CD4-positive, CD25-positive, alpha-beta regulatory T cell (primary cell): ENCODE measurements around the gene CELF6. TPM values are rescaled to one million over a fixed set of nuclear protein-coding genes. Genes with fewer than 3 reads are reported as not detected.
"Not testable (repeated sequence)": the region's sequence is repeated elsewhere in the genome, so short reads cannot be mapped to it uniquely, and the experiment has no call there.

Experiments
- ATAC-seq, 2 donors: fragments of 150-1000 bp; cut with Tn5 transposase; one replicate each; pipeline ENCODE4 v1.10.0; 2021; ENCODE audit warnings: low read depth in 2 of 2, moderate number of reproducible peaks in 2 of 2, moderate library complexity in 1 of 2
- DNase-seq, 3 donors: peaks; one replicate each; pipeline versions ENCODE4 v3.0.0 to v3.0.0-alpha.2; 2012 to 2022; ENCODE audit warnings: mixed read lengths in 1 of 3
- H3K27ac ChIP-seq: one replicate; pipeline ENCODE4 v1.7.0; 2013; ENCODE audit warnings: mild to moderate bottlenecking, low read length; ENCODE audit not compliant: insufficient read depth, poor library complexity, severe bottlenecking
- H3K27me3 ChIP-seq: one replicate; pipeline ENCODE4 v1.7.0; 2013; ENCODE audit warnings: low read length; ENCODE audit not compliant: control insufficient read depth, insufficient read depth
- H3K36me3 ChIP-seq: one replicate; pipeline ENCODE4 v1.7.0; 2013; ENCODE audit warnings: mild to moderate bottlenecking, low read length, moderate library complexity; ENCODE audit not compliant: control insufficient read depth, insufficient read depth
- H3K4me1 ChIP-seq: 2 replicates; pipeline ENCODE4 v1.7.0; 2013; ENCODE audit warnings: mild to moderate bottlenecking, low read length; ENCODE audit not compliant: insufficient read depth, control insufficient read depth, poor library complexity, severe bottlenecking
- H3K4me3 ChIP-seq: one replicate; pipeline ENCODE4 v1.7.0; 2013; ENCODE audit warnings: low read depth, mild to moderate bottlenecking, low read length, moderate library complexity
- H3K9me3 ChIP-seq, 2 experiments: 1 replicate in 1 of 2; 2 replicates in 1 of 2; pipeline ENCODE4 v1.7.0; 2013; ENCODE audit warnings: low read length in 2 of 2, mild to moderate bottlenecking in 1 of 2, moderate library complexity in 1 of 2; ENCODE audit not compliant: control insufficient read depth in 2 of 2
- H3K27ac Mint-ChIP-seq, 3 donors: one replicate each; pipeline ENCODE4 v1.8.0; 2020 to 2022; ENCODE audit warnings: mild to moderate bottlenecking in 3 of 3, mixed read lengths in 3 of 3, moderate library complexity in 2 of 3
- H3K27me3 Mint-ChIP-seq: one replicate; pipeline ENCODE4 v1.8.0; 2022; ENCODE audit warnings: mild to moderate bottlenecking, mixed read lengths
- H3K36me3 Mint-ChIP-seq: one replicate; pipeline ENCODE4 v1.8.0; 2020; ENCODE audit warnings: mixed read lengths
- H3K4me1 Mint-ChIP-seq, 4 donors: one replicate each; pipeline ENCODE4 v1.8.0; 2020 to 2022; ENCODE audit warnings: mixed read lengths in 4 of 4, mild to moderate bottlenecking in 1 of 4
- H3K4me3 Mint-ChIP-seq, 4 donors: one replicate each; pipeline ENCODE4 v1.8.0; 2020 to 2022; ENCODE audit warnings: mild to moderate bottlenecking in 4 of 4, mixed read lengths in 4 of 4, moderate library complexity in 3 of 4
- H3K9me3 Mint-ChIP-seq, 7 donors: one replicate each; pipeline ENCODE4 v1.8.0; 2020 to 2022; ENCODE audit warnings: mixed read lengths in 7 of 7, mild to moderate bottlenecking in 3 of 7, moderate library complexity in 2 of 7
- polyA plus RNA-seq, 4 donors: library from polyadenylated mRNA; unstranded; fragments of 300-500 nt; fragmentation: Illumina TruSeq; gene quantifications; one replicate each; pipeline ENCODE4 v1.2.3, GENCODE V29; 2021
- total RNA-seq: library from RNA; stranded (reverse); gene quantifications from one replicate; pipeline ENCODE4 v1.2.3, GENCODE V29; 2022

The CELF6 gene
- total and polyA plus RNA-seq, 5 donors from 2014 or later = 0.14 to 1.7 TPM; not detected in 3

DNA sequence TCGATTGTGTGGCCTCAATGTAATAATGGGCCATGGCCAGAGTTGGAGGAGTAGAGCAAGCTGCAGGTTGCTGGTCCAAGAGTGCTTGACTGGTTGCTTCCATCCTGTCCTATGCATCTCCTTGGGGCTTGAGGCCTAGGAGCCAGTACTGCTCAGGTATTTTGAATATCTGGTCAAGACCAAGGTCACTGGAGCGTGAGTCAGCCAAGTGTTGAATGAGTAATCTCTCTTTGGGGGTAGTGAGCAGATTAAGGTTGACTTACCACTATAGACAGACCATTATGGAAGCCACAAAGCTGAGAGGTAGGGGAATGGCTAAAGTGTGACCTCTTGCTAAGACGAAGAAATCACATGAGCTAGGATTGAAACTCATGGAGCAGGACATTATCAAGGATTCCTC is 38.2 kb downstream of the CELF6 start:
- H3K36me3 ChIP-seq = no peaks in the 10 kb centered on the region
- ATAC-seq (no peak), DNase-seq (no peak)
- H3K9me3 Mint-ChIP-seq = no peaks in the 10 kb centered on the region
- H3K4me3 Mint-ChIP-seq = no peak overlapping the region
- H3K4me1 Mint-ChIP-seq = no peaks in the 10 kb centered on the region
- H3K27me3 Mint-ChIP-seq = peaks cover 2% of the 10 kb centered on the region
- no peaks in the 10 kb centered on the region for H3K9me3 ChIP-seq
- no peaks in the 10 kb centered on the region for H3K36me3 Mint-ChIP-seq
- no peaks in the 10 kb centered on the region for H3K4me1 ChIP-seq
- no peak overlapping the region for H3K27ac ChIP-seq
- H3K4me3 ChIP-seq = no peak overlapping the region
- H3K27ac Mint-ChIP-seq = no peak overlapping the region
- H3K27me3 ChIP-seq = peaks cover 1% of the 10 kb centered on the region

GRCh38 chr15:72280751-72281150 is 39.2 kb downstream of the CELF6 start:
- DNase-seq (no peak), ATAC-seq (no peak)
- no peaks in the 10 kb centered on the region for H3K4me1 Mint-ChIP-seq
- H3K36me3 Mint-ChIP-seq = no peaks in the 10 kb centered on the region
- Histone ChIP-seq H3K4me1 (no peaks in the 10 kb centered on the region), H3K4me3 (no peak overlapping the region), H3K27me3 (peaks cover 1% of the 10 kb centered on the region), H3K36me3 (no peaks in the 10 kb centered on the region), H3K27ac (no peak overlapping the region), H3K9me3 (no peaks in the 10 kb centered on the region)
- no peaks in the 10 kb centered on the region for H3K27me3 Mint-ChIP-seq
- no peak overlapping the region for H3K4me3 Mint-ChIP-seq
- H3K9me3 Mint-ChIP-seq = no peaks in the 10 kb centered on the region
- H3K27ac Mint-ChIP-seq = no peak overlapping the region

GRCh38 chr15:72278737-72279136 is 41.2 kb downstream of the CELF6 start:
- Histone ChIP-seq H3K36me3 (no peaks in the 10 kb centered on the region), H3K27me3 (peaks cover 1% of the 10 kb centered on the region), H3K9me3 (no peaks in the 10 kb centered on the region), H3K4me3 (no peak overlapping the region), H3K4me1 (no peaks in the 10 kb centered on the region), H3K27ac (no peak overlapping the region)
- Mint-ChIP-seq H3K27ac (no peak overlapping the region), H3K9me3 (no peaks in the 10 kb centered on the region), H3K4me3 (no peak overlapping the region), H3K27me3 (no peaks in the 10 kb centered on the region), H3K36me3 (no peaks in the 10 kb centered on the region), H3K4me1 (peaks cover 0 to 6% (median 3%) of the 10 kb centered on the region in 4 donors)
- ATAC-seq (no peak), DNase-seq (no peak)

DNA sequence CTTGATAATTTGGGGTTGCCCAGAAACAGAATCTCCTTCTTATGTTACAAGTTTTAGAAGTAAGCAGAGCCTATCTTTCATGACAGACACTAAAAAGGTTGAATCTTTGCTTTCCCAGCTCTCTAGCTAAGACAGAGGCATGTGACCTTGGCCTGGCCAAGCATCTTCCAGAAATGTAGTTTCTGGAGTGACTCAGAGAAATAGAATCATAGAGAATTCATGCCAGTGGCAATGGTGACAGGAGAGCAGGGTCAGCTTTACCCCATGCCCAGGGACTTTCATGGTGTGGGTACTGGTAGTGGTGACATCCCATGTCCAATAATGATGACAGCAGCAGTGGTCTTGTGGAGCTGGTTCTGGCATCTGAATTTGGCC is 43.6 kb downstream of the CELF6 start:
- no peaks in the 10 kb centered on the region for H3K36me3 ChIP-seq
- peaks cover 16% of the 10 kb centered on the region for H3K4me1 ChIP-seq
- no peak overlapping the region for H3K27ac ChIP-seq
- H3K9me3 ChIP-seq = no peaks in the 10 kb centered on the region
- Mint-ChIP-seq H3K9me3 (no peaks in the 10 kb centered on the region), H3K27me3 (no peaks in the 10 kb centered on the region), H3K27ac (no peak overlapping the region), H3K36me3 (no peaks in the 10 kb centered on the region), H3K4me1 (peaks cover 6 to 25% (median 16%) of the 10 kb centered on the region in 4 donors), H3K4me3 (peak overlapping the region in 1 of 4 donors; percentile 67)
- ATAC-seq (no peak), DNase-seq (no peak)
- H3K27me3 ChIP-seq = peaks cover 1% of the 10 kb centered on the region
- H3K4me3 ChIP-seq = no peak overlapping the region

DNA sequence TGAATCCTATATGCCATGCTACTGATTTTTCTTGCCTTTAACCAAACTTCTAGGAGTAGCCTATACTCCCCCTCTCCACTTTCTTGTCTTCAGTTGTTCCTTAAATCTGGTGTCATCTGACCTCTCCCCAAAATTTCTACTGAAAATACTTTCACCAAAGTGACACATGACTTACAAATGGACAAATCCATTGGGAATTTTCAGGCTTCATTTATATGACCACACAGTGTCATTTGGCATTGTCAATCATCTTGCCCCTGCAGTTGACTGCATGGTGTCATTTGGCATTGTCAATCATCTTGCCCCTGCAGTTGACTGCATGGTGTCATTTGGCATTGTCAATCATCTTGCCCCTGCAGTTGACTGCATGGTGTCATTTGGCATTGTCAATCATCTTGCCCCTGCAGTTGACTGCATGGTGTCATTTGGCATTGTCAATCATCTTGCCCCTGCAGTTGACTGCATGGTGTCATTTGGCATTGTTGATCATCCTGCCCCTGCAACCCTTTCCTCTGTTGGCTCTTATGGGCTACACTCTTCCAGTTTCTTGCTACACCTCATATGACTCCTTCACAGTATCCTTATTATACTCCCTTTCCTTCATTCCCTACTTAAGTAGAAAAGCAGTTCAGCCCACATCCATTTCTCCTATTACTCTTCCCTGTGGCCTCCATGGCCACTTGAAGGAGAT is 44.2 kb downstream of the CELF6 start:
- not testable (repeated sequence) for H3K36me3 ChIP-seq, ATAC-seq, H3K9me3 Mint-ChIP-seq, H3K27ac ChIP-seq, H3K9me3 ChIP-seq, H3K27me3 ChIP-seq, H3K27ac Mint-ChIP-seq, H3K36me3 Mint-ChIP-seq, DNase-seq, H3K27me3 Mint-ChIP-seq, H3K4me3 ChIP-seq
- peaks cover 20% of the 10 kb centered on the region for H3K4me1 ChIP-seq
- peaks cover 6 to 30% (median 19%) of the 10 kb centered on the region in 4 donors for H3K4me1 Mint-ChIP-seq
- H3K4me3 Mint-ChIP-seq = peak overlapping the region in 1 of 4 donors; percentile 67

GRCh38 chr15:72272997-72273352 is 47.0 kb downstream of the CELF6 start:
- ATAC-seq (no peak), DNase-seq (no peak)
- Histone ChIP-seq H3K4me1 (peaks cover 20% of the 10 kb centered on the region), H3K4me3 (peak overlapping the region; percentile 78), H3K9me3 (no peaks in the 10 kb centered on the region), H3K27me3 (no peaks in the 10 kb centered on the region), H3K36me3 (peaks cover 6% of the 10 kb centered on the region), H3K27ac (peak overlapping the region; percentile 85)
- Mint-ChIP-seq H3K4me1 (peaks cover 6 to 46% (median 29%) of the 10 kb centered on the region in 4 donors), H3K36me3 (no peaks in the 10 kb centered on the region), H3K9me3 (no peaks in the 10 kb centered on the region), H3K4me3 (peak overlapping the region; percentile 87 to 96 (median 89)), H3K27me3 (no peaks in the 10 kb centered on the region), H3K27ac (peak overlapping the region; percentile 90 to 96 (median 95))

GRCh38 chr15:72272213-72272996 is 47.6 kb downstream of the CELF6 start, which contains the start of gene PARP6:
Gene PARP6, minus strand, starts transcription at chr15:72272554. Its CDS starts 5,077 bp downstream, at chr15:72267477.
- peak within 1 kb of the TSS; percentile 85 for H3K27ac ChIP-seq
- peaks cover 6 to 46% (median 29%) of the 10 kb centered on the region in 4 donors for H3K4me1 Mint-ChIP-seq
- no peaks in the 10 kb centered on the region for H3K36me3 Mint-ChIP-seq
- peak within 1 kb of the TSS; percentile 90 to 96 (median 96) for H3K27ac Mint-ChIP-seq
- no peaks in the 10 kb centered on the region for H3K27me3 ChIP-seq
- peak within 1 kb of the TSS; percentile 87 to 96 (median 90) for H3K4me3 Mint-ChIP-seq
- ATAC-seq (peak; percentile 95 to 96), DNase-seq (peak; percentile 97 to 98 (median 98))
- peak within 1 kb of the TSS; percentile 78 for H3K4me3 ChIP-seq
- no peaks in the 10 kb centered on the region for H3K9me3 Mint-ChIP-seq
- H3K9me3 ChIP-seq = no peaks in the 10 kb centered on the region
- no peaks in the 10 kb centered on the region for H3K27me3 Mint-ChIP-seq
- peaks cover 20% of the 10 kb centered on the region for H3K4me1 ChIP-seq
- peaks cover 9% of the 10 kb centered on the region for H3K36me3 ChIP-seq
